Stimulated activated CD8-positive, alpha-beta memory T cell treated with anti-CD3 and anti-CD28 coated beads, Interleukin-4, amount 100 ng/mL, for 4 hours (primary cell): ENCODE measurements around the gene P3H2.

Experiments
- DNase-seq, 2 donors: peaks; one replicate each; pipeline ENCODE4 v3.0.0-alpha.2; 2020; ENCODE audit warnings: low read depth in 2 of 2, low spot score in 1 of 2

P3H2 gene

GRCh38 chr3:190019844-190020243 is 100.9 kb downstream of the P3H2 start:
- DNase-seq = no peak

GRCh38 chr3:190019006-190019405 is 101.7 kb downstream of the P3H2 start:
- no peak for DNase-seq

- DNase-seq = no peak
Observed at GRCh38 chr3:190018460-190018859, 102.2 kb downstream of the P3H2 start.

- no peak for DNase-seq
Observed at GRCh38 chr3:190017521-190018288, 103.0 kb downstream of the P3H2 start.

GRCh38 chr3:190016966-190017365 is 103.7 kb downstream of the P3H2 start:
- no peak for DNase-seq

- no peak for DNase-seq
Observed at GRCh38 chr3:190014940-190015339, 105.8 kb downstream of the P3H2 start.

- DNase-seq = no peak
Observed at GRCh38 chr3:190013943-190014924, 106.5 kb downstream of the P3H2 start.

- DNase-seq = no peak
Observed at GRCh38 chr3:190012784-190013183, 107.9 kb downstream of the P3H2 start.

- no peak for DNase-seq
Observed at GRCh38 chr3:190012314-190012782, 108.3 kb downstream of the P3H2 start.

- no peak for DNase-seq
Observed at GRCh38 chr3:190010486-190010885, 110.2 kb downstream of the P3H2 start.

GRCh38 chr3:190009614-190010013 is 111.1 kb downstream of the P3H2 start:
- DNase-seq = no peak

GRCh38 chr3:190008432-190008831 is 112.3 kb downstream of the P3H2 start:
- DNase-seq = no peak

GRCh38 chr3:190005343-190006113 is 115.2 kb downstream of the P3H2 start:
- no peak for DNase-seq

- no peak for DNase-seq
Observed at GRCh38 chr3:190004656-190005055, 116.0 kb downstream of the P3H2 start.

- DNase-seq = no peak
Observed at GRCh38 chr3:190003681-190004123, 117.0 kb downstream of the P3H2 start.

GRCh38 chr3:190003068-190003467 is 117.6 kb downstream of the P3H2 start:
- DNase-seq = no peak

GRCh38 chr3:190001426-190001825 is 119.3 kb downstream of the P3H2 start:
- DNase-seq = no peak

GRCh38 chr3:190000861-190001196 is 119.9 kb downstream of the P3H2 start:
- DNase-seq = no peak

- DNase-seq = no peak
Observed at GRCh38 chr3:190000187-190000860, 120.4 kb downstream of the P3H2 start.

- DNase-seq = no peak
Observed at GRCh38 chr3:189999718-190000117, 121.0 kb downstream of the P3H2 start.

- no peak for DNase-seq
Observed at GRCh38 chr3:189995129-189995528, 125.6 kb downstream of the P3H2 start.
